IPS DF 6.9 (cell line): ENCODE results near the gene RSPRY1.
A peak's percentile ranks its signal among the peaks of the same experiment; 100 is the strongest.

Experiments
- DNase-seq: peaks from one replicate; pipeline ENCODE4 v3.0.0-alpha.2; 2013; ENCODE audit warnings: low read depth, low spot score
- H3K27ac ChIP-seq: one replicate; pipeline ENCODE4 v1.5.1; 2013; ENCODE audit warnings: low read length, control low read depth
- H3K27me3 ChIP-seq: 2 replicates; pipeline ENCODE4 v1.6.1; 2013; ENCODE audit warnings: mild to moderate bottlenecking, low read length; ENCODE audit not compliant: control insufficient read depth, insufficient read depth
- H3K36me3 ChIP-seq: 2 replicates; pipeline ENCODE4 v1.6.1; 2013; ENCODE audit warnings: low read length; ENCODE audit not compliant: control insufficient read depth, insufficient read depth
- H3K4me1 ChIP-seq: 2 replicates; pipeline ENCODE4 v1.6.1; 2013; ENCODE audit warnings: low read length; ENCODE audit not compliant: control insufficient read depth, insufficient read depth
- H3K4me3 ChIP-seq: 2 replicates; pipeline ENCODE4 v1.5.1; 2013; ENCODE audit warnings: mild to moderate bottlenecking, low read length
- H3K9me3 ChIP-seq: 2 replicates; pipeline ENCODE4 v1.6.1; 2013; ENCODE audit warnings: low read length, inconsistent platforms; ENCODE audit not compliant: control insufficient read depth, insufficient read depth
- WGBS: extraction: QIAGEN DNeasy Blood & Tissue Kit; methylation state at CpG from one replicate; pipeline ENCODE4 v1.1.7; 2013; ENCODE audit warnings: mixed read lengths, missing lambda C conversion rate; ENCODE audit not compliant: insufficient read length, insufficient coverage; 5-methylcytosine and 5-hydroxymethylcytosine counted together

The RSPRY1 gene

GRCh38 chr16:57238682-57239081, 52.6 kb downstream of the RSPRY1 start:
- H3K36me3 ChIP-seq, result peaks cover 2% of the 10 kb centered on the region; the same call in 1 of the 2 replicates
- H3K27ac ChIP-seq, result no peak overlapping the region
- no peaks in the 10 kb centered on the region for H3K9me3 ChIP-seq
- H3K4me3 ChIP-seq, result no peak overlapping the region
- WGBS, result no CpG with 5 or more reads among the region's 2 CpGs
- no peak for DNase-seq
- no peaks in the 10 kb centered on the region for H3K27me3 ChIP-seq
- H3K4me1 ChIP-seq, result no peaks in the 10 kb centered on the region

- Histone ChIP-seq H3K27me3 (no peaks in the 10 kb centered on the region), H3K4me1 (no peaks in the 10 kb centered on the region), H3K9me3 (no peaks in the 10 kb centered on the region), H3K36me3 (no peaks in the 10 kb centered on the region; the same call in 1 of the 2 replicates), H3K27ac (no peak overlapping the region), H3K4me3 (no peak overlapping the region)
- WGBS, result no CpG with 5 or more reads among the region's 2 CpGs
- no peak for DNase-seq
Measured at GRCh38 chr16:57239107-57239506, 53.0 kb downstream of the RSPRY1 start.

- no peak overlapping the region for H3K4me3 ChIP-seq
- H3K27ac ChIP-seq, result no peak overlapping the region
- DNase-seq, result no peak
- H3K27me3 ChIP-seq, result no peaks in the 10 kb centered on the region
- no peaks in the 10 kb centered on the region for H3K4me1 ChIP-seq
- no peaks in the 10 kb centered on the region for H3K9me3 ChIP-seq
- no CpG with 5 or more reads among the region's 2 CpGs for WGBS
- no peaks in the 10 kb centered on the region; the same call in 1 of the 2 replicates for H3K36me3 ChIP-seq
Measured at GRCh38 chr16:57240851-57241250, 54.7 kb downstream of the RSPRY1 start.

- no CpG with 5 or more reads among the region's 2 CpGs for WGBS
- Histone ChIP-seq H3K27ac (no peak overlapping the region), H3K27me3 (no peaks in the 10 kb centered on the region), H3K4me3 (no peak overlapping the region), H3K9me3 (no peaks in the 10 kb centered on the region), H3K36me3 (no peaks in the 10 kb centered on the region; the same call in 1 of the 2 replicates), H3K4me1 (no peaks in the 10 kb centered on the region)
- DNase-seq, result no peak
Measured at GRCh38 chr16:57242650-57243049, 56.5 kb downstream of the RSPRY1 start.

DNA sequence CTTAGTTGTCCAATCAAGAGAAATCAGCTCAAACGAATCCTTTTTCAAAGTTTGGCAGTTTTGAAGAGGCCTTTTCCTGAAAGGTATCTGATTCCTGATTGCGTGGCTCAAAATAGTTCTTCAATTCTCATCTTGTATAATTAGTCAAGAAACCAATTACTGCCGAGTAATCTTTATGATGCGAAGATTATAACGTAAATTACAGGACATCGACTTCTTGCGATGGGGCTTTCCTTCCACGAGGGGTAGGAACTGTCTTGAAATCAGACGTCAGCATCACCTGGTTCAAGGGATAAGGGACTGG, 58.3 kb downstream of the RSPRY1 start:
- H3K27ac ChIP-seq, result no peak overlapping the region
- H3K27me3 ChIP-seq, result no peaks in the 10 kb centered on the region
- no peaks in the 10 kb centered on the region for H3K9me3 ChIP-seq
- H3K4me1 ChIP-seq, result no peaks in the 10 kb centered on the region
- WGBS, result no CpG with 5 or more reads among the region's 9 CpGs
- no peaks in the 10 kb centered on the region for H3K36me3 ChIP-seq
- peak overlapping the region; percentile 51; the same call in 1 of the 2 replicates for H3K4me3 ChIP-seq
- DNase-seq, result no peak

- no CpG with 5 or more reads among the region's 77 CpGs for WGBS
- Histone ChIP-seq H3K4me3 (peak within 1 kb of the TSS; percentile 57; the same call in 1 of the 2 replicates), H3K9me3 (no peaks in the 10 kb centered on the region), H3K36me3 (no peaks in the 10 kb centered on the region), H3K27ac (no peak within 1 kb of the TSS), H3K4me1 (no peaks in the 10 kb centered on the region), H3K27me3 (no peaks in the 10 kb centered on the region)
- DNase-seq, result peak; percentile 91
Measured at GRCh38 chr16:57244767-57245471, 58.8 kb downstream of the RSPRY1 start, which contains the start of gene ARL2BP. TSS of gene ARL2BP (plus strand) at chr16:57245259. CDS start at chr16:57245368, 109 bp downstream.

- Histone ChIP-seq H3K4me1 (no peaks in the 10 kb centered on the region), H3K27me3 (no peaks in the 10 kb centered on the region), H3K4me3 (peak overlapping the region; percentile 57; the same call in 1 of the 2 replicates), H3K36me3 (no peaks in the 10 kb centered on the region), H3K9me3 (no peaks in the 10 kb centered on the region), H3K27ac (no peak overlapping the region)
- no CpG with 5 or more reads among the region's 28 CpGs for WGBS
- DNase-seq, result no peak
Measured at GRCh38 chr16:57245472-57246113, 59.5 kb downstream of the RSPRY1 start.

GRCh38 chr16:57251352-57251751, 65.2 kb downstream of the RSPRY1 start:
- no peak for DNase-seq
- no peaks in the 10 kb centered on the region for H3K27me3 ChIP-seq
- H3K4me3 ChIP-seq, result no peak overlapping the region
- no CpG with 5 or more reads among the region's 2 CpGs for WGBS
- no peaks in the 10 kb centered on the region for H3K4me1 ChIP-seq
- no peaks in the 10 kb centered on the region for H3K9me3 ChIP-seq
- H3K36me3 ChIP-seq, result no peaks in the 10 kb centered on the region
- no peak overlapping the region for H3K27ac ChIP-seq

DNA sequence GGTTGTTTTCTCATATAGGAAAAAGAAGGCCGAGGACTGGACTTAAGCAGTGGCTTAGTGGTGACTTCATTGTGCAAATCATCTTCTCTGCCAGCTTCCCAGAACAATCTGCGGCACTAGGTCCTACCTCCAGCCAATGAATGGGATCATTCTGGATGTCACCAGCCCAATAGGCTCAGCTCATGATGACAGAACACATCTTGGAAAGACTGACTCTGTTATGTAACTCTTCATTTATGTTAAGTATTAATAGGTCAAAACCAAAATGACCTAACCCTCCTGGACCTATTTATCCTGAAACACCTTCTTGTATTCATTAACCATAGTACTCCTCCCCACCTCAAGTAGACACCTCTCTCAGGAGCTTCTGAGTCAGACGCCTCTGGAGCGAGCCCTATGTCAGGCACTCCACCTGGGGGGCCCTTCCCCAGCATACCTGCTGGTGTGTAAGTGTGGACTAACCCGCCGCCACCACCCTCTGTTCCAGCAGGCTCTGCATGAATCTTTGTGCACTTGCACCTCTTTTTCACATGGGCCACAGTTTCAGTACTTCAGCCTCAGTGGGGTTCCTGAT, 66.1 kb downstream of the RSPRY1 start:
- no CpG with 5 or more reads among the region's 6 CpGs for WGBS
- no peak for DNase-seq
- Histone ChIP-seq H3K9me3 (no peaks in the 10 kb centered on the region), H3K36me3 (no peaks in the 10 kb centered on the region), H3K4me3 (no peak overlapping the region), H3K27ac (no peak overlapping the region), H3K4me1 (no peaks in the 10 kb centered on the region), H3K27me3 (no peaks in the 10 kb centered on the region)

- DNase-seq, result no peak
- Histone ChIP-seq H3K4me1 (no peaks in the 10 kb centered on the region), H3K9me3 (no peaks in the 10 kb centered on the region), H3K27me3 (no peaks in the 10 kb centered on the region), H3K36me3 (no peaks in the 10 kb centered on the region), H3K27ac (no peak overlapping the region), H3K4me3 (no peak overlapping the region)
- no CpG with 5 or more reads among the region's 1 CpG for WGBS
Measured at GRCh38 chr16:57253466-57253865, 67.3 kb downstream of the RSPRY1 start.
